Ishikawa (cell line): ENCODE results near the gene TMEM119.

Experiments used
- CEBPB ChIP-seq: IDR thresholded peaks from 2 replicates; pipeline ENCODE4 v1.6.1; 2012
- EGR1 ChIP-seq: IDR thresholded peaks from 2 replicates; pipeline ENCODE4 v1.6.1; 2012
- EP300 ChIP-seq: IDR thresholded peaks from 2 replicates; pipeline ENCODE4 v1.6.1; 2012; ENCODE audit warnings: borderline replicate concordance
- FOXM1 ChIP-seq: IDR thresholded peaks from 2 replicates; pipeline ENCODE4 v1.6.1; 2012; ENCODE audit warnings: low read depth, borderline replicate concordance
- MAX ChIP-seq: IDR thresholded peaks from 2 replicates; pipeline ENCODE4 v1.6.1; 2012
- NFIC ChIP-seq: IDR thresholded peaks from 2 replicates; pipeline ENCODE4 v1.6.1; 2012

- no peak for TF ChIP-seq NFIC
- no peak for TF ChIP-seq EP300
- no peak for TF ChIP-seq FOXM1
- no peak for TF ChIP-seq CEBPB
- TF ChIP-seq MAX = no peak
- TF ChIP-seq EGR1 = no peak
Measured at GRCh38 chr12:108595711-108596647, 1.9 kb downstream of the TMEM119 start.
